Measurements from ENCODE around the gene C2CD3. TPM values are rescaled to one million over a fixed set of nuclear protein-coding genes. Genes with fewer than 3 reads are reported as not detected.
"Not testable (repeated sequence)": the region's sequence is repeated elsewhere in the genome, so short reads cannot be mapped to it uniquely, and the experiment has no call there.

C2CD3 gene
- total RNA-seq, 2 donors from 2014 or later: 19.9 to 25.7 TPM

DNA sequence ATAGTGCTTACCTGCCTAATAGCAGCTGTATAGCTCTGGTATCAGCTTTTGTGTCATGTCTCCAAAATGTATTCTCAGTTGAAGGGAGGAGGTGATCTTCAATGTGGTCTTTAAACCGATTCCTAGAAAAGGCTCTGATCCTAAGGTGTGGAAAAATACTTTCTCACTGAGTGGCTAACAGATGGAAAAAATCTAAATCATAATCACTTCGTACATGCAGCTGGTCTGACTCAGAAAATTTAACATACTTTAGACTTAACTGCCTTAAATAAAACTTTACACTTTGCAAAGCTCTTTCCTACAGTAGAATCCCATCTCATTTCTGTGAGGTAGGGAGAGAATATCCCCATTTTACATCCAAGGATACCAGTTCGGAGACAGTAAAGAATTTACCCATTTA, 38.0 kb downstream of the C2CD3 start:
- TF ChIP-seq CTCF (IDR thresholded peaks at IDR 0.05): no peak
- no peaks in the 10 kb centered on the region for H3K9me3 ChIP-seq
- no peak overlapping the region for H3K4me3 ChIP-seq
- no peaks in the 10 kb centered on the region for H3K27me3 ChIP-seq
- H3K9ac ChIP-seq (ENCODE audit: low read depth in 2 of 2, low read length in 2 of 2): no peak overlapping the region
- no peaks in the 10 kb centered on the region for H3K36me3 ChIP-seq
- intact Hi-C loops (cut with DNase I): no loop called here
- H3K4me1 ChIP-seq: no peaks in the 10 kb centered on the region
- no peak overlapping the region for H3K27ac ChIP-seq
- no peak for DNase-seq

- DNase-seq; intact Hi-C loops (cut with DNase I); H3K9ac ChIP-seq (ENCODE audit: low read depth in 2 of 2, low read length in 2 of 2); H3K36me3 ChIP-seq; H3K4me1 ChIP-seq; H3K4me3 ChIP-seq; H3K9me3 ChIP-seq; H3K27me3 ChIP-seq; H3K27ac ChIP-seq: not testable (repeated sequence)
These were observed 41.7 kb downstream of the C2CD3 start for GRCh38 chr11:74129121-74129520.

DNA sequence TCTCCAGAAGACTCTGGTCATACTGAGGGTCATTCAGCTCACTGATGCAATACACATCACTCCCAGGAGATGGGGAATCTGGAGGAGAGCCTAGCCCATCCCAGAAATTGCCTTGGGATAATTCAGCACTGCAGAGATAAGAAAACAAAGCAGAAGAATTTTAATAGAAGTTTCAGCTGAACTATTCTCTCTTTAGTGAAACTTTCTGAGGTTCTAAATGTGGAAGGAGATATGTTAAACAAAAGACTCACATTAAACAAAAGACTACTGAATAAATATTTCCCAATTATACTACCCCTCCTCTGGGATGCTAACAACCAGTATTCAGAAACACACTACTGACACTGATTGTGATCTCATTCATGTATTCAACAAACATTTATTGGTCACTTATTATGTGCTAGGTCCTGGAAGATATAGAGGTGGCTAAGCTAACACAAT, 47.8 kb downstream of the C2CD3 start:
- no peaks in the 10 kb centered on the region for H3K36me3 ChIP-seq
- H3K4me1 ChIP-seq: no peaks in the 10 kb centered on the region
- DNase-seq: no peak
- H3K27ac ChIP-seq: no peak overlapping the region
- no peaks in the 10 kb centered on the region for H3K9me3 ChIP-seq
- no peak for TF ChIP-seq CTCF (IDR thresholded peaks at IDR 0.05)
- intact Hi-C loops (cut with DNase I): no loop called here
- no peak overlapping the region for H3K4me3 ChIP-seq
- no peak overlapping the region for H3K9ac ChIP-seq (ENCODE audit: low read depth in 2 of 2, low read length in 2 of 2)
- no peaks in the 10 kb centered on the region for H3K27me3 ChIP-seq

GRCh38 chr11:74121804-74122203, 49.0 kb downstream of the C2CD3 start:
- Histone ChIP-seq H3K9ac (ENCODE audit: low read depth in 2 of 2, low read length in 2 of 2) (no peak overlapping the region), H3K36me3 (no peaks in the 10 kb centered on the region), H3K4me1 (no peaks in the 10 kb centered on the region), H3K9me3 (no peaks in the 10 kb centered on the region), H3K27me3 (no peaks in the 10 kb centered on the region), H3K4me3 (no peak overlapping the region), H3K27ac (no peak overlapping the region)
- no peak for TF ChIP-seq CTCF (IDR thresholded peaks at IDR 0.05)
- intact Hi-C loops (cut with DNase I): no loop called here
- no peak for DNase-seq

- H3K4me1 ChIP-seq; intact Hi-C loops (cut with DNase I); H3K4me3 ChIP-seq; H3K9me3 ChIP-seq; DNase-seq; H3K9ac ChIP-seq (ENCODE audit: low read depth in 2 of 2, low read length in 2 of 2); H3K27me3 ChIP-seq; H3K27ac ChIP-seq; H3K36me3 ChIP-seq: not testable (repeated sequence)
These were observed 50.4 kb downstream of the C2CD3 start for GRCh38 chr11:74120260-74121035.

- no peak for TF ChIP-seq CTCF (IDR thresholded peaks at IDR 0.05)
- no peaks in the 10 kb centered on the region for H3K9me3 ChIP-seq
- DNase-seq: no peak
- H3K4me1 ChIP-seq: no peaks in the 10 kb centered on the region
- H3K9ac ChIP-seq (ENCODE audit: low read depth in 2 of 2, low read length in 2 of 2): no peak overlapping the region
- no peak overlapping the region for H3K4me3 ChIP-seq
- no peak overlapping the region for H3K27ac ChIP-seq
- no peaks in the 10 kb centered on the region for H3K27me3 ChIP-seq
- intact Hi-C loops (cut with DNase I): no loop called here
- H3K36me3 ChIP-seq: no peaks in the 10 kb centered on the region
These were observed 54.1 kb downstream of the C2CD3 start for GRCh38 chr11:74116719-74117118.

Measured in colonic mucosa (tissue), 4 donors.